ENCODE measurements around the gene NOS1AP. TPM values are rescaled to one million over a fixed set of nuclear protein-coding genes. Genes with fewer than 3 reads are reported as not detected.

The NOS1AP gene
- total and polyA plus RNA-seq, 9 of the 15 experiments (the other 6 are each of a cell fraction or from before 2014, with no cell fraction given) = 0.07 to 1.5 (median 0.22) TPM

GRCh38 chr1:162223488-162223887, 154.0 kb downstream of the NOS1AP start:
- Histone ChIP-seq H4K20me1 (replicated peaks; ENCODE audit: control insufficient read depth, insufficient read depth, low read length) (0 out of 2 replicates have a peak, but pooled peaks cover 2% of the 10 kb centered on the region), H2AFZ (ENCODE audit: low read depth, low read length) (no peak overlapping the region), H3K4me1 (replicated peaks in 1 of 2; ENCODE audit: control insufficient read depth in 2 of 2, insufficient read depth in 2 of 2, low read length in 2 of 2) (no peaks in the 10 kb centered on the region), H3K9me1 (ENCODE audit: control insufficient read depth, insufficient read depth, low read length) (no peaks in the 10 kb centered on the region), H3K4me3 (no peak overlapping the region), H3K79me2 (ENCODE audit: control insufficient read depth, insufficient read depth, low read length) (no peaks in the 10 kb centered on the region), H3K4me2 (ENCODE audit: insufficient read depth, low read length) (no peak overlapping the region), H3K9me3 (replicated peaks; ENCODE audit: control insufficient read depth, insufficient read depth, low read depth, low read length) (no peaks in the 10 kb centered on the region), H3K27ac (ENCODE audit: extremely low read depth, low read depth, low read length) (no peak overlapping the region), H3K36me3 (ENCODE audit: control insufficient read depth, insufficient read depth, low read length) (no peaks in the 10 kb centered on the region), H3K9ac (ENCODE audit: insufficient read depth in 1 of 2, low read depth in 2 of 2, low read length in 2 of 2) (no peak overlapping the region), H3K27me3 (ENCODE audit: control insufficient read depth in 2 of 2, insufficient read depth in 2 of 2, low read length in 2 of 2) (peaks cover 0 to 13% of the 10 kb centered on the region in 2 experiments; a peak in 4 of 5 replicates)
- ChIA-PET POLR2A (no interaction called here), CTCF (ENCODE audit: low intra/inter-chr PET ratio) (no interaction called here)
- DNase-seq (ENCODE audit: extremely low read depth in 1 of 4, low spot score in 3 of 4) (no peak), FAIRE-seq (no peak), ATAC-seq (no peak)
- WGBS (ENCODE audit: insufficient coverage, low coverage, missing lambda C conversion rate) = 0% methylated on average over 2 of the region's 2 CpGs
- TF ChIP-seq THAP7 (CRISPR knock-in tag; IDR thresholded peaks at IDR 0.05) (no peak), ZZZ3 (IDR thresholded peaks at IDR 0.05) (no peak), ARID3B (CRISPR knock-in tag; IDR thresholded peaks at IDR 0.05; ENCODE audit: borderline replicate concordance) (no peak), HDAC6 (IDR thresholded peaks at IDR 0.05; ENCODE audit: low read depth, low read length) (no peak), ZBTB34 (CRISPR knock-in tag; IDR thresholded peaks at IDR 0.05) (no peak), GATAD2A (IDR thresholded peaks at IDR 0.05) (no peak), IRF2 (CRISPR knock-in tag; IDR thresholded peaks at IDR 0.05) (no peak), NFE2L1 (tag; IDR thresholded peaks at IDR 0.05; ENCODE audit: borderline replicate concordance, low read depth) (no peak), ZNF280A (IDR thresholded peaks at IDR 0.05; ENCODE audit: low read depth, partially characterized antibody) (no peak), BRD4 (IDR thresholded peaks at IDR 0.05) (no peak), CEBPG (CRISPR knock-in tag; IDR thresholded peaks at IDR 0.05) (no peak), CEBPG (tag; conservative IDR thresholded peaks at IDR 0.05 in 1 of 2, IDR thresholded peaks at IDR 0.05 in 1 of 2) (no peak)
- in situ Hi-C loops (cut with MboI) = no loop called here
- BruUV-seq (replicated peaks) = no TSS peak
- intact Hi-C loops (cut with micrococcal nuclease) = no loop called here
